Keratinocyte (primary cell): ENCODE data around the gene RWDD1. TPM values are rescaled to one million over a fixed set of nuclear protein-coding genes. Genes with fewer than 3 reads are reported as not detected.

Source experiments
- DNase-seq: peaks from one replicate; pipeline ENCODE4 v3.0.0-alpha.2; 2011; ENCODE audit warnings: low read depth, missing footprints, low spot score
- FAIRE-seq: peaks from 2 replicates; lab custom pipeline; 2011; peaks lifted over from hg19 to GRCh38; lab: Jason Lieb, UNC
- H2AFZ ChIP-seq: 2 replicates; pipeline ENCODE4 v1.6.0; 2012; ENCODE audit warnings: low read length, control low read depth, inconsistent platforms; ENCODE audit not compliant: control insufficient read depth
- H3K27ac ChIP-seq: 2 replicates; pipeline ENCODE4 v1.5.1; 2011; ENCODE audit warnings: low read length; ENCODE audit not compliant: control insufficient read depth, insufficient read depth
- H3K27me3 ChIP-seq: 3 replicates; pipeline ENCODE4 v1.6.0; 2011; ENCODE audit warnings: low read length; ENCODE audit not compliant: control insufficient read depth, insufficient read depth; ENCODE audit errors: extremely low read depth
- H3K36me3 ChIP-seq, 2 experiments: 2 replicates in 1 of 2; 3 replicates in 1 of 2; pipeline ENCODE4 v1.5.1; 2011; ENCODE audit warnings: low read length in 2 of 2, mild to moderate bottlenecking in 1 of 2; ENCODE audit not compliant: control insufficient read depth in 2 of 2, insufficient read depth in 2 of 2; ENCODE audit errors: extremely low read depth in 1 of 2
- H3K4me1 ChIP-seq: 3 replicates; pipeline ENCODE4 v1.5.1; 2011; ENCODE audit warnings: low read length; ENCODE audit not compliant: control insufficient read depth, insufficient read depth; ENCODE audit errors: extremely low read depth
- H3K4me2 ChIP-seq: 3 replicates; pipeline ENCODE4 v1.6.0; 2011; ENCODE audit warnings: low read depth, low read length; ENCODE audit not compliant: control insufficient read depth, insufficient read depth; ENCODE audit errors: extremely low read depth
- H3K4me3 ChIP-seq, 3 experiments: fragments of 200-600 bp in 1 of 3; sonication (generic) in 1 of 3; 2 replicates in 2 of 3; 3 replicates in 1 of 3; pipeline ENCODE4 v1.5.1; 2011 to 2016; ENCODE audit warnings: low read length in 3 of 3, mild to moderate bottlenecking in 3 of 3, control low read depth in 2 of 3, inconsistent platforms in 1 of 3, low read depth in 1 of 3, mixed read lengths in 1 of 3, mixed run types in 1 of 3, moderate library complexity in 1 of 3; ENCODE audit not compliant: control insufficient read depth in 2 of 3, insufficient read depth in 2 of 3; ENCODE audit errors: extremely low read depth in 1 of 3
- H3K79me2 ChIP-seq: 2 replicates; pipeline ENCODE4 v1.6.0; 2012; ENCODE audit warnings: low read length; ENCODE audit not compliant: control insufficient read depth, insufficient read depth
- H3K9ac ChIP-seq: 3 replicates; pipeline ENCODE4 v1.6.0; 2011; ENCODE audit warnings: low read length; ENCODE audit not compliant: control insufficient read depth, insufficient read depth; ENCODE audit errors: extremely low read depth
- H3K9me1 ChIP-seq: 3 replicates; pipeline ENCODE4 v1.6.0; 2011; ENCODE audit warnings: low read length; ENCODE audit not compliant: control insufficient read depth, insufficient read depth; ENCODE audit errors: extremely low read depth
- H3K9me3 ChIP-seq: 2 replicates; pipeline ENCODE4 v1.5.1; 2012; ENCODE audit warnings: low read depth, low read length; ENCODE audit not compliant: control insufficient read depth
- H4K20me1 ChIP-seq: 3 replicates; pipeline ENCODE4 v1.6.0; 2011; ENCODE audit warnings: low read length; ENCODE audit not compliant: control insufficient read depth, insufficient read depth; ENCODE audit errors: extremely low read depth
- EZH2 ChIP-seq: IDR thresholded peaks from one replicate; pipeline ENCODE4 v1.6.1; 2012; ENCODE audit warnings: inconsistent platforms, mild to moderate bottlenecking, low read length, moderate library complexity
- dilution Hi-C: fragments of 300-500 bp; cut with MboI; formaldehyde crosslinking; loops from one replicate; pipeline ENCODE4 v1.7.0; 2020; ENCODE audit warnings: low sequenced_read_pairs; ENCODE audit not compliant: extremely low pct_ligation_motif_present
- polyA plus RNA-seq, 5 experiments: library from polyadenylated mRNA; depleted of rRNA in 3 of 5; stranded (reverse) in 3 of 5; stranded (forward) in 1 of 5; unstranded in 1 of 5; fragments of >200 nt; gene quantifications; 1 replicate in 1 of 5; 2 replicates in 3 of 5; 3 replicates in 1 of 5; pipeline versions ENCODE4 v1.2.1 to v1.2.3, GENCODE V29; 2011 to 2012; ENCODE audit warnings: missing spikeins in 2 of 5, low read depth in 1 of 5, low replicate concordance in 1 of 5
- TF ChIP-seq, protein P1 (sequence below), 3 experiments: IDR thresholded peaks in 1 of 3; conservative IDR thresholded peaks in 1 of 3; optimal IDR thresholded peaks in 1 of 3; 2 replicates in 2 of 3; 3 replicates in 1 of 3; pipeline versions ENCODE3 to v1.5.1; 2011; ENCODE audit warnings: low read length in 3 of 3, mild to moderate bottlenecking in 3 of 3, moderate library complexity in 2 of 3, control low read depth in 1 of 3, inconsistent platforms in 1 of 3; ENCODE audit not compliant: insufficient read depth in 2 of 3; ENCODE audit errors: extremely low read depth in 1 of 3

Gene RWDD1
- polyA plus RNA-seq, 1 donor (not counting 4 experiments of a cell fraction or from before 2014, with no cell fraction given) = 61.7 TPM

DNA sequence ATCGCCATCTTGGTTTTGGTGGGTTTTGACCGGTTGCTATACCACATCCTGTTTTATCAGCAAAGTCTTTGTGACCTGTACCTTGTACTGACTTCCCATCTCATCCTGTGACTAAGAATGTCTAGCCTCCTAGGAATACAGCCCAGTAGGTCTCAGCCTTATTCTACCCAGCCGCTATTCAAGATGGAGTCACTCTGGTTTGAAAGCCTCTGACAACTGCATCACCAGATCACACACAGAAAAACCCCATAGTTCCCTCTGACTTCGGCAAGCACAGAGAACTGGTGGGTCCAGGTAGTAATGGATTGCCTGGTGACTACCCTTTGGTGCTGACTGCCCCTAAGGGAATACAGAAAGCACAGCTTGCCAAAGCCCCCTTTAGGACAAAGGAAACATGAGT lies 34.6 kb downstream of the RWDD1 start:
- no peak overlapping the region for H3K27ac ChIP-seq
- no peak for DNase-seq
- no peak overlapping the region for H3K4me2 ChIP-seq
- no peak for FAIRE-seq
- no peak overlapping the region for H2AFZ ChIP-seq
- H3K4me1 ChIP-seq = no peaks in the 10 kb centered on the region
- H3K27me3 ChIP-seq = no peaks in the 10 kb centered on the region
- no peak overlapping the region for H3K9ac ChIP-seq
- no peaks in the 10 kb centered on the region for H3K36me3 ChIP-seq
- dilution Hi-C loops = no loop called here
- H3K9me1 ChIP-seq = no peaks in the 10 kb centered on the region
- no peaks in the 10 kb centered on the region for H4K20me1 ChIP-seq
- TF ChIP-seq, protein P1, sequence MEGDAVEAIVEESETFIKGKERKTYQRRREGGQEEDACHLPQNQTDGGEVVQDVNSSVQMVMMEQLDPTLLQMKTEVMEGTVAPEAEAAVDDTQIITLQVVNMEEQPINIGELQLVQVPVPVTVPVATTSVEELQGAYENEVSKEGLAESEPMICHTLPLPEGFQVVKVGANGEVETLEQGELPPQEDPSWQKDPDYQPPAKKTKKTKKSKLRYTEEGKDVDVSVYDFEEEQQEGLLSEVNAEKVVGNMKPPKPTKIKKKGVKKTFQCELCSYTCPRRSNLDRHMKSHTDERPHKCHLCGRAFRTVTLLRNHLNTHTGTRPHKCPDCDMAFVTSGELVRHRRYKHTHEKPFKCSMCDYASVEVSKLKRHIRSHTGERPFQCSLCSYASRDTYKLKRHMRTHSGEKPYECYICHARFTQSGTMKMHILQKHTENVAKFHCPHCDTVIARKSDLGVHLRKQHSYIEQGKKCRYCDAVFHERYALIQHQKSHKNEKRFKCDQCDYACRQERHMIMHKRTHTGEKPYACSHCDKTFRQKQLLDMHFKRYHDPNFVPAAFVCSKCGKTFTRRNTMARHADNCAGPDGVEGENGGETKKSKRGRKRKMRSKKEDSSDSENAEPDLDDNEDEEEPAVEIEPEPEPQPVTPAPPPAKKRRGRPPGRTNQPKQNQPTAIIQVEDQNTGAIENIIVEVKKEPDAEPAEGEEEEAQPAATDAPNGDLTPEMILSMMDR (optimal IDR thresholded peaks at IDR 0.05 in 1 of 3, IDR thresholded peaks at IDR 0.05 in 1 of 3, conservative IDR thresholded peaks at IDR 0.05 in 1 of 3; ENCODE audit: extremely low read depth in 1 of 3, insufficient read depth in 2 of 3, low read length in 3 of 3) = no peak
- no peak for TF ChIP-seq EZH2
- H3K9me3 ChIP-seq = no peaks in the 10 kb centered on the region
- no peaks in the 10 kb centered on the region for H3K79me2 ChIP-seq
- no peak overlapping the region for H3K4me3 ChIP-seq

DNA sequence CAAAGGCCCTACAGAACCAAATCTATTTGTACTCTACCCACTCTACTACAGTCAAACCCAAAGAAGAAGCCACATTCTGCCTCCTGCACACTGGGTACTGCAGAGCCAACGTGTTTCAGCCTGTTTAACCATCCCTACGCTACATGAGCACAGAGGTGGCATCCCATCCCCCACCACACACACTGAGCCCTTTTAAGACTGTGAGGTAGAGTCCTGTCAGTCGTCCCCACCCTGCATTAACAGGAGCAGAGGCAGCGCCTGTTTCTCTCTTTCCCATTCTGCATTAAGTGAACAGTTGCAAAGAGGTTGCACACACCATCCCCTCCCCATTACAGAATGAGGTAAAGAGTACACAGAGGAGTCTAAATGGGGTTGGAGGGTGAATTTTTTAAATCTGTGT lies 39.8 kb downstream of the RWDD1 start:
- H2AFZ ChIP-seq = no peak overlapping the region
- H4K20me1 ChIP-seq = no peaks in the 10 kb centered on the region
- H3K4me3 ChIP-seq = no peak overlapping the region
- no peak overlapping the region for H3K27ac ChIP-seq
- DNase-seq (no peak), FAIRE-seq (no peak)
- TF ChIP-seq, protein P1 (optimal IDR thresholded peaks at IDR 0.05 in 1 of 3, IDR thresholded peaks at IDR 0.05 in 1 of 3, conservative IDR thresholded peaks at IDR 0.05 in 1 of 3; ENCODE audit: extremely low read depth in 1 of 3, insufficient read depth in 2 of 3, low read length in 3 of 3) = no peak
- TF ChIP-seq EZH2 = no peak
- H3K9me3 ChIP-seq = no peaks in the 10 kb centered on the region
- no peak overlapping the region for H3K4me2 ChIP-seq
- no peak overlapping the region for H3K9ac ChIP-seq
- H3K27me3 ChIP-seq = no peaks in the 10 kb centered on the region
- no peaks in the 10 kb centered on the region for H3K9me1 ChIP-seq
- no peaks in the 10 kb centered on the region for H3K4me1 ChIP-seq
- no peaks in the 10 kb centered on the region for H3K79me2 ChIP-seq
- H3K36me3 ChIP-seq = no peaks in the 10 kb centered on the region
- dilution Hi-C loops = no loop called here
